ENCODE measurements around the gene OPCML. TPM values are rescaled to one million over a fixed set of nuclear protein-coding genes. Genes with fewer than 3 reads are reported as not detected.

Gene OPCML
- total and polyA plus RNA-seq, 2 of the 13 experiments (the other 11 are each of a cell fraction or from before 2014, with no cell fraction given): not detected

GRCh38 chr11:132409573-132410355 is 1122.5 kb downstream of the OPCML start:
- H3K4me2 ChIP-seq (ENCODE audit: low read depth, low read length): no peak overlapping the region
- H3K79me2 ChIP-seq (ENCODE audit: insufficient read depth, low read length): no peaks in the 10 kb centered on the region
- FAIRE-seq: no peak
- H3K9ac ChIP-seq (ENCODE audit: insufficient read depth, low read depth, low read length): no peak overlapping the region
- no TSS peak for BruUV-seq (replicated peaks)
- H3K27ac ChIP-seq (ENCODE audit: extremely low read length, insufficient read depth, low read length): no peak overlapping the region
- H3K4me3 ChIP-seq (replicated peaks in 1 of 3; ENCODE audit: insufficient read depth in 1 of 3, low read depth in 2 of 3, low read length in 3 of 3): no peak overlapping the region
- no peak for ATAC-seq
- WGBS (ENCODE audit: low lambda C conversion rate): 0% methylated on average over 3 of the region's 3 CpGs
- H2AFZ ChIP-seq (ENCODE audit: low read length): no peak overlapping the region
- in situ Hi-C loops (cut with HindIII; ENCODE audit: extremely low pct_ligation_motif_present, low pct_unique_long_range_greater_than_20kb) (no loop called here), intact Hi-C loops (cut with micrococcal nuclease; ENCODE audit: unreplicated experiment) (no loop called here)
- no peaks in the 10 kb centered on the region for H3K27me3 ChIP-seq (ENCODE audit: control insufficient read depth in 1 of 2, insufficient read depth in 2 of 2, low read length in 2 of 2)
- H3K4me1 ChIP-seq (ENCODE audit: insufficient read depth, low read length): no peaks in the 10 kb centered on the region
- CTCF ChIA-PET (ENCODE audit: low intra/inter-chr PET ratio, low total read pairs): no interaction called here
- H4K20me1 ChIP-seq (ENCODE audit: insufficient read depth, low read length): no peaks in the 10 kb centered on the region
- peaks cover 49% of the 10 kb centered on the region for H3K9me3 ChIP-seq (ENCODE audit: low read length)
- POLR2A ChIA-PET: no interaction called here
- no peak for DNase-seq (ENCODE audit: low spot score)
- no peaks in the 10 kb centered on the region for H3K36me3 ChIP-seq (replicated peaks in 1 of 2; ENCODE audit: control insufficient read depth in 1 of 2, insufficient read depth in 2 of 2, low read length in 2 of 2)
- TF ChIP-seq ZFAT (CRISPR knock-in tag; conservative IDR thresholded peaks at IDR 0.05): no peak
- no peak for TF ChIP-seq ZNF317 (CRISPR knock-in tag; IDR thresholded peaks at IDR 0.05)
- no peak for TF ChIP-seq ZNF597 (CRISPR knock-in tag; IDR thresholded peaks at IDR 0.05)
- TF ChIP-seq ZNF766 (CRISPR knock-in tag; IDR thresholded peaks at IDR 0.05; ENCODE audit: borderline replicate concordance): no peak
- TF ChIP-seq NPAS2 (CRISPR knock-in tag; IDR thresholded peaks at IDR 0.05; ENCODE audit: borderline replicate concordance): no peak
- TF ChIP-seq KMT2B (CRISPR knock-in tag; IDR thresholded peaks at IDR 0.05): no peak
- TF ChIP-seq PCBP2 (optimal IDR thresholded peaks at IDR 0.05; ENCODE audit: low read depth, low read length, poor library complexity, severe bottlenecking): no peak
- no peak for TF ChIP-seq ZKSCAN8 (CRISPR knock-in tag; IDR thresholded peaks at IDR 0.05; ENCODE audit: borderline replicate concordance)
- TF ChIP-seq PHF8 (CRISPR knock-in tag; IDR thresholded peaks at IDR 0.05): no peak
- no peak for TF ChIP-seq CREB1 (IDR thresholded peaks at IDR 0.05)
- TF ChIP-seq CREB1 (CRISPR knock-in tag; IDR thresholded peaks at IDR 0.05): no peak
- TF ChIP-seq ZNF580 (CRISPR knock-in tag; IDR thresholded peaks at IDR 0.05; ENCODE audit: borderline replicate concordance, low read depth): no peak
- TF ChIP-seq ZNF749 (CRISPR knock-in tag; IDR thresholded peaks at IDR 0.05; ENCODE audit: borderline replicate concordance): no peak
- no peak for TF ChIP-seq ELF4 (CRISPR knock-in tag; IDR thresholded peaks at IDR 0.05; ENCODE audit: borderline replicate concordance)
- no peak for TF ChIP-seq ZNF703 (CRISPR knock-in tag; IDR thresholded peaks at IDR 0.05; ENCODE audit: borderline replicate concordance)
- no peak for TF ChIP-seq RERE (CRISPR knock-in tag; IDR thresholded peaks at IDR 0.05; ENCODE audit: low read depth)
- no peak for TF ChIP-seq ISL2 (CRISPR knock-in tag; IDR thresholded peaks at IDR 0.05)
- no peak for TF ChIP-seq BORCS8-MEF2B (CRISPR knock-in tag; IDR thresholded peaks at IDR 0.05)
- TF ChIP-seq ARNTL (CRISPR knock-in tag; IDR thresholded peaks at IDR 0.05): no peak
- TF ChIP-seq TCF7 (IDR thresholded peaks at IDR 0.05; ENCODE audit: low read depth): no peak

Measured in HepG2 (cell line).